SJCRH30 (cell line): ENCODE data around the gene TMEM43. TPM values are rescaled to one million over a fixed set of nuclear protein-coding genes. Genes with fewer than 3 reads are reported as not detected.

ENCODE experiments used
- DNase-seq, 2 experiments: peaks; one replicate each; pipeline ENCODE4 v3.0.0-alpha.2; 2015 to 2020
- H3K27ac ChIP-seq: fragments of 250-450 bp; sonication (Bioruptor Pico); 2 replicates; pipeline ENCODE4 v1.5.1; 2020; ENCODE audit warnings: mild to moderate bottlenecking, moderate library complexity
- H3K27me3 ChIP-seq: fragments of 250-450 bp; sonication (Bioruptor Pico); 2 replicates; pipeline ENCODE4 v1.5.1; 2020; ENCODE audit warnings: mild to moderate bottlenecking, moderate library complexity
- H3K36me3 ChIP-seq: fragments of 250-450 bp; sonication (Bioruptor Pico); 2 replicates; pipeline ENCODE4 v1.5.1; 2020; ENCODE audit warnings: mild to moderate bottlenecking, moderate library complexity
- H3K4me1 ChIP-seq: fragments of 250-450 bp; sonication (Bioruptor Pico); 2 replicates; pipeline ENCODE4 v1.5.1; 2020; ENCODE audit warnings: mild to moderate bottlenecking, moderate library complexity
- H3K4me3 ChIP-seq: fragments of 250-450 bp; sonication (Bioruptor Pico); 2 replicates; pipeline ENCODE4 v1.5.1; 2020; ENCODE audit warnings: mild to moderate bottlenecking, moderate library complexity
- H3K9me3 ChIP-seq: fragments of 250-450 bp; sonication (Bioruptor Pico); replicated peaks from 2 replicates; pipeline ENCODE4 v1.5.1; 2020; ENCODE audit warnings: mild to moderate bottlenecking, moderate library complexity
- total RNA-seq: library from RNA; depleted of rRNA; stranded (reverse); fragments of >200 nt; shearing (Covaris generic); gene quantifications from 2 replicates; pipeline ENCODE4 v1.2.3, GENCODE V29; 2014

Gene TMEM43
- total RNA-seq, 1 experiment from 2014 or later = 68.7 TPM

GRCh38 chr3:14147066-14147435 lies 22.2 kb downstream of the TMEM43 start:
- no peak for DNase-seq
- Histone ChIP-seq H3K4me1 (peaks cover 28% of the 10 kb centered on the region), H3K27ac (no peak overlapping the region), H3K9me3 (no peaks in the 10 kb centered on the region), H3K27me3 (no peaks in the 10 kb centered on the region), H3K4me3 (no peak overlapping the region), H3K36me3 (peaks cover 3% of the 10 kb centered on the region; the same call in 1 of the 2 replicates)

- H3K27me3 ChIP-seq = no peaks in the 10 kb centered on the region
- peaks cover 28% of the 10 kb centered on the region for H3K4me1 ChIP-seq
- peaks cover 8% of the 10 kb centered on the region; the same call in 1 of the 2 replicates for H3K36me3 ChIP-seq
- no peaks in the 10 kb centered on the region for H3K9me3 ChIP-seq
- no peak for DNase-seq
- no peak overlapping the region for H3K27ac ChIP-seq
- no peak overlapping the region for H3K4me3 ChIP-seq
Observed at GRCh38 chr3:14147617-14148016, 22.8 kb downstream of the TMEM43 start.

GRCh38 chr3:14148041-14148985 lies 23.5 kb downstream of the TMEM43 start:
- DNase-seq = no peak
- H3K4me3 ChIP-seq = no peak overlapping the region
- peaks cover 8% of the 10 kb centered on the region; the same call in 1 of the 2 replicates for H3K36me3 ChIP-seq
- H3K27ac ChIP-seq = no peak overlapping the region
- H3K27me3 ChIP-seq = no peaks in the 10 kb centered on the region
- no peaks in the 10 kb centered on the region for H3K9me3 ChIP-seq
- H3K4me1 ChIP-seq = peaks cover 24% of the 10 kb centered on the region

GRCh38 chr3:14150078-14150477 lies 25.2 kb downstream of the TMEM43 start:
- Histone ChIP-seq H3K4me1 (peaks cover 8% of the 10 kb centered on the region; the same call in 1 of the 2 replicates), H3K4me3 (no peak overlapping the region), H3K9me3 (no peaks in the 10 kb centered on the region), H3K27ac (no peak overlapping the region), H3K27me3 (no peaks in the 10 kb centered on the region), H3K36me3 (peaks cover 11% of the 10 kb centered on the region)
- no peak for DNase-seq

- no peak for DNase-seq
- Histone ChIP-seq H3K27me3 (no peaks in the 10 kb centered on the region), H3K9me3 (no peaks in the 10 kb centered on the region), H3K4me1 (peaks cover 5% of the 10 kb centered on the region; the same call in 1 of the 2 replicates), H3K36me3 (peaks cover 12% of the 10 kb centered on the region), H3K4me3 (no peak overlapping the region), H3K27ac (no peak overlapping the region)
Observed at GRCh38 chr3:14150491-14151230, 25.8 kb downstream of the TMEM43 start.

DNA sequence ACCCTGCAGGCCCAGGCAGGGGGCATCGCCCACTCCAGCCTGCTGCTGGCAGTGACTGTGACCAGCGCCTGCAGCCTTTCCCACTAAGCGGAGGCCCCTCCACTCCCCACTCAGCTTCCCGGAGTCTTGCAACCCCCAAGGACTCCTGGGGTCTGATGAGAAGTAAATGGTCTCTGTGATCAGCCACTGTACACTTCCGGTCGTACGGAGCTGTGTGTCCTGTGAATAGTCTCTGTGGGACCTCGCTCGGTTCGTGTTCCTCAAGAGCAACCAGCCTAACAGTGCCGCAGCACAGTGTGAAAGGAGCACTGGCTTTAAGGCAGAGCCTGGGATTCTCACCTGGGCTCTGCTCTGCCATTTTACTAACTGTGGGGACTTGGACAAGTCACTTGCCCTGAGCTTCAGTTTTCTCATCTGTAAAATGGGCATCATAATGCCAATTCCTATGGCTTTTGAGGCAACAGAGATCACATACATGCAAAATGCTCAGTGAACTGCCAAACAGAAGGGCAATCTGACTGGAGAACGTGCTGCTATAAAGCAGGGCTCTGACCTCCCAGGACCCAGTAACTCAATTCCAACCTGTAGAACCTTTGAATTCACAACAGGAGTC lies 26.7 kb downstream of the TMEM43 start:
- Histone ChIP-seq H3K4me1 (no peaks in the 10 kb centered on the region), H3K36me3 (peaks cover 14% of the 10 kb centered on the region), H3K27me3 (no peaks in the 10 kb centered on the region), H3K9me3 (no peaks in the 10 kb centered on the region), H3K4me3 (no peak overlapping the region), H3K27ac (no peak overlapping the region)
- DNase-seq = no peak

- no peaks in the 10 kb centered on the region for H3K27me3 ChIP-seq
- DNase-seq = peak in 1 of 2 experiments; percentile 24
- H3K36me3 ChIP-seq = peaks cover 18% of the 10 kb centered on the region
- no peaks in the 10 kb centered on the region for H3K9me3 ChIP-seq
- H3K27ac ChIP-seq = no peak overlapping the region
- no peak overlapping the region for H3K4me3 ChIP-seq
- H3K4me1 ChIP-seq = no peaks in the 10 kb centered on the region
Observed at GRCh38 chr3:14152233-14152962, 27.5 kb downstream of the TMEM43 start.

- H3K9me3 ChIP-seq = no peaks in the 10 kb centered on the region
- no peaks in the 10 kb centered on the region for H3K27me3 ChIP-seq
- H3K4me1 ChIP-seq = no peaks in the 10 kb centered on the region
- H3K36me3 ChIP-seq = peaks cover 21% of the 10 kb centered on the region
- H3K4me3 ChIP-seq = no peak overlapping the region
- no peak for DNase-seq
- no peak overlapping the region for H3K27ac ChIP-seq
Observed at GRCh38 chr3:14152963-14153355, 28.1 kb downstream of the TMEM43 start.

DNA sequence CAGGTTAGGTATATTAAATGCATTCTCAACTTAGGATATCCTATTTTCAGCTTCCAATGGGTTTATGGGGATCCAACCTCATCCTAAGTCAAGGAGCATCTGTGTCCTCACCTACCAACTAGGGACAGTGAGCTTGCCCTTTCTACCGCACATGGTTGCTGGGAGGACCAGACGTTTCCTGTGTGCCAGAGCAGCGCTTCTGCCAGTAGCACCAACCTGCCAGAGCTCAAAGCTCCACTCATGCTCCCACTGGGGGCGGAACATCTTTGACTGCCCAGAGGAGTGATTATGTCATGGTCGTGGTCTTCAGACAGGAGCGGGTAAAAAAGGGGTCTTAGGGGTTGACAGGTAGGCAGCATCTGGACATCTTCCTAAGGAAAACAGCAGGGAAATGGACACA lies 28.8 kb downstream of the TMEM43 start:
- Histone ChIP-seq H3K27ac (no peak overlapping the region), H3K4me1 (no peaks in the 10 kb centered on the region), H3K4me3 (no peak overlapping the region), H3K36me3 (peaks cover 21% of the 10 kb centered on the region), H3K9me3 (no peaks in the 10 kb centered on the region), H3K27me3 (no peaks in the 10 kb centered on the region)
- DNase-seq = no peak

DNA sequence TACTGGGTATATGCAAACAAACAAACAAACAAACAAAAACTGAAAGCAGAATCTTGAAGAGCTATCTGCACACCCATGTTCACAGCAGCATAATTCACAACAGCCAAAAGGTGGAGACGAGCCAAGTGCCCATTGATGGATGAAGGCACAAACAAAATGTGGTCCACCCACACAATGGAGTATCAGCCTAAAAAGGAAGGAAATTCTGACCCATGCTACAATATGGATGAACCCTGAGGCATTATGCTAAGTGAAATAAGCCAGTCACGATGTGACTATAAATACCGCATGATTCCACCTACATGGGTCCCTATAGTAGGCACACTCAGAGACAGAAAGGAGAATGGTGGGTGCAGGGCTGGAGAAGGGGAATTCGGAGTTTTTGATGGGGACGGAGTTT lies 29.4 kb downstream of the TMEM43 start:
- Histone ChIP-seq H3K27me3 (no peaks in the 10 kb centered on the region), H3K4me1 (no peaks in the 10 kb centered on the region), H3K27ac (no peak overlapping the region), H3K9me3 (no peaks in the 10 kb centered on the region), H3K4me3 (no peak overlapping the region), H3K36me3 (peaks cover 27% of the 10 kb centered on the region)
- no peak for DNase-seq

GRCh38 chr3:14154895-14155440 lies 30.1 kb downstream of the TMEM43 start:
- no peaks in the 10 kb centered on the region for H3K27me3 ChIP-seq
- peaks cover 32% of the 10 kb centered on the region for H3K36me3 ChIP-seq
- no peak overlapping the region for H3K4me3 ChIP-seq
- no peaks in the 10 kb centered on the region for H3K4me1 ChIP-seq
- no peaks in the 10 kb centered on the region for H3K9me3 ChIP-seq
- DNase-seq = no peak
- H3K27ac ChIP-seq = no peak overlapping the region

GRCh38 chr3:14156201-14156600 lies 31.3 kb downstream of the TMEM43 start:
- DNase-seq = no peak
- no peak overlapping the region for H3K27ac ChIP-seq
- H3K9me3 ChIP-seq = peaks cover 7% of the 10 kb centered on the region
- no peaks in the 10 kb centered on the region for H3K27me3 ChIP-seq
- H3K4me3 ChIP-seq = no peak overlapping the region
- H3K36me3 ChIP-seq = peaks cover 45% of the 10 kb centered on the region
- no peaks in the 10 kb centered on the region for H3K4me1 ChIP-seq

- H3K27ac ChIP-seq = no peak overlapping the region
- H3K36me3 ChIP-seq = peaks cover 53% of the 10 kb centered on the region
Observed at GRCh38 chr3:14156843-14157561, 32.1 kb downstream of the TMEM43 start.

GRCh38 chr3:14157951-14158350 lies 33.1 kb downstream of the TMEM43 start:
- peaks cover 56% of the 10 kb centered on the region for H3K36me3 ChIP-seq
- DNase-seq = no peak
- no peaks in the 10 kb centered on the region for H3K27me3 ChIP-seq
- H3K27ac ChIP-seq = no peak overlapping the region
- H3K4me3 ChIP-seq = no peak overlapping the region
- peaks cover 16% of the 10 kb centered on the region for H3K9me3 ChIP-seq
- no peaks in the 10 kb centered on the region for H3K4me1 ChIP-seq

More at GRCh38 chr3:14156843-14157561, 32.1 kb downstream of the TMEM43 start:
- no peaks in the 10 kb centered on the region for H3K4me1 ChIP-seq
- H3K27me3 ChIP-seq = no peaks in the 10 kb centered on the region
- peaks cover 15% of the 10 kb centered on the region for H3K9me3 ChIP-seq
- DNase-seq = no peak
- H3K4me3 ChIP-seq = no peak overlapping the region
